ENCODE results near the gene OMD.

Gene OMD

GRCh38 chr9:92424340-92424739, at the start of gene OMD:
Gene OMD, minus strand, starts transcription at chr9:92424471. Its CDS starts 6,913 bp downstream, at chr9:92417558.
- DNase-seq: no peak

- DNase-seq: no peak
These were observed 43.9 kb upstream of the OMD start for GRCh38 chr9:92468206-92468605.

GRCh38 chr9:92467511-92467910, 43.2 kb upstream of the OMD start:
- DNase-seq: no peak

- no peak for DNase-seq
These were observed 42.8 kb upstream of the OMD start for GRCh38 chr9:92467041-92467440.

- no peak for DNase-seq
These were observed 39.7 kb upstream of the OMD start for GRCh38 chr9:92463984-92464383.

GRCh38 chr9:92463387-92463786, 39.1 kb upstream of the OMD start:
- DNase-seq: no peak

GRCh38 chr9:92457576-92457975, 33.3 kb upstream of the OMD start:
- no peak for DNase-seq

GRCh38 chr9:92455217-92455616, 30.9 kb upstream of the OMD start:
- DNase-seq: no peak

- no peak for DNase-seq
These were observed 22.3 kb upstream of the OMD start for GRCh38 chr9:92446536-92446935.

GRCh38 chr9:92444841-92445240, 20.6 kb upstream of the OMD start:
- no peak for DNase-seq

GRCh38 chr9:92440751-92441046, 16.4 kb upstream of the OMD start:
- no peak for DNase-seq

- no peak for DNase-seq
These were observed 15.9 kb upstream of the OMD start for GRCh38 chr9:92439921-92440750.

GRCh38 chr9:92438900-92439526, 14.7 kb upstream of the OMD start:
- peak; percentile 12 for DNase-seq

- no peak for DNase-seq
These were observed 11.0 kb upstream of the OMD start for GRCh38 chr9:92435263-92435662.

- DNase-seq: no peak
These were observed 8.8 kb upstream of the OMD start for GRCh38 chr9:92432972-92433548.

- DNase-seq: no peak
These were observed 8.1 kb upstream of the OMD start for GRCh38 chr9:92432350-92432749.

GRCh38 chr9:92429836-92430235, 5.6 kb upstream of the OMD start:
- no peak for DNase-seq

GRCh38 chr9:92426501-92427145, 2.4 kb upstream of the OMD start:
- DNase-seq: no peak

GRCh38 chr9:92425474-92425873, 1.2 kb upstream of the OMD start:
- no peak for DNase-seq

- no peak for DNase-seq
These were observed 659 bp downstream of the OMD start for GRCh38 chr9:92423612-92424011.

GRCh38 chr9:92422611-92423338, 1.5 kb downstream of the OMD start:
- peak; percentile 65 for DNase-seq

GRCh38 chr9:92414566-92414965, 9.7 kb downstream of the OMD start:
- DNase-seq: peak; percentile 43

GRCh38 chr9:92411157-92411556, 13.1 kb downstream of the OMD start:
- peak; percentile 23 for DNase-seq
